GM19238 (cell line): Measurements from ENCODE around the gene ELMO1.

Source experiments
- DNase-seq: peaks from one replicate; pipeline ENCODE4 v3.0.0; 2011; ENCODE audit warnings: low spot score; ENCODE audit not compliant: insufficient read length

Gene ELMO1

GRCh38 chr7:36852931-36853330, 595.7 kb downstream of the ELMO1 start:
- no peak for DNase-seq

- DNase-seq, result no peak
Observed at GRCh38 chr7:36852017-36852416, 596.6 kb downstream of the ELMO1 start.

GRCh38 chr7:36851382-36851781, 597.3 kb downstream of the ELMO1 start:
- no peak for DNase-seq

- no peak for DNase-seq
Observed at GRCh38 chr7:36847946-36848345, 600.7 kb downstream of the ELMO1 start.

GRCh38 chr7:36844374-36844773, 604.3 kb downstream of the ELMO1 start:
- DNase-seq, result no peak

GRCh38 chr7:36840904-36841303, 607.8 kb downstream of the ELMO1 start:
- DNase-seq, result no peak

- DNase-seq, result no peak
Observed at GRCh38 chr7:36838616-36839225, 609.9 kb downstream of the ELMO1 start.

GRCh38 chr7:36831049-36831448, 617.6 kb downstream of the ELMO1 start:
- DNase-seq, result no peak

- DNase-seq, result no peak
Observed at GRCh38 chr7:36827726-36828703, 620.6 kb downstream of the ELMO1 start.

- no peak for DNase-seq
Observed at GRCh38 chr7:36825501-36825900, 623.2 kb downstream of the ELMO1 start.

GRCh38 chr7:36823353-36823752, 625.3 kb downstream of the ELMO1 start:
- no peak for DNase-seq

GRCh38 chr7:36821617-36822016, 627.0 kb downstream of the ELMO1 start:
- DNase-seq, result no peak

GRCh38 chr7:36820527-36821170, 628.0 kb downstream of the ELMO1 start:
- no peak for DNase-seq

GRCh38 chr7:36819639-36820038, 629.0 kb downstream of the ELMO1 start:
- DNase-seq, result no peak

- no peak for DNase-seq
Observed at GRCh38 chr7:36814311-36814710, 634.4 kb downstream of the ELMO1 start.

- no peak for DNase-seq
Observed at GRCh38 chr7:36811807-36812206, 636.9 kb downstream of the ELMO1 start.

- no peak for DNase-seq
Observed at GRCh38 chr7:36810489-36810888, 638.2 kb downstream of the ELMO1 start.

GRCh38 chr7:36810032-36810431, 638.6 kb downstream of the ELMO1 start:
- no peak for DNase-seq

GRCh38 chr7:36809510-36809909, 639.2 kb downstream of the ELMO1 start:
- no peak for DNase-seq

GRCh38 chr7:36809086-36809485, 639.6 kb downstream of the ELMO1 start:
- DNase-seq, result no peak

GRCh38 chr7:36806891-36807290, 641.8 kb downstream of the ELMO1 start:
- DNase-seq, result no peak
